CD4-positive, alpha-beta T cell treated with Interleukin-4 for 4 hours (primary cell): ENCODE measurements around the gene SYP.

Experiments
- DNase-seq: peaks from one replicate; pipeline ENCODE4 v3.0.0-alpha.2; 2020

SYP gene

DNA sequence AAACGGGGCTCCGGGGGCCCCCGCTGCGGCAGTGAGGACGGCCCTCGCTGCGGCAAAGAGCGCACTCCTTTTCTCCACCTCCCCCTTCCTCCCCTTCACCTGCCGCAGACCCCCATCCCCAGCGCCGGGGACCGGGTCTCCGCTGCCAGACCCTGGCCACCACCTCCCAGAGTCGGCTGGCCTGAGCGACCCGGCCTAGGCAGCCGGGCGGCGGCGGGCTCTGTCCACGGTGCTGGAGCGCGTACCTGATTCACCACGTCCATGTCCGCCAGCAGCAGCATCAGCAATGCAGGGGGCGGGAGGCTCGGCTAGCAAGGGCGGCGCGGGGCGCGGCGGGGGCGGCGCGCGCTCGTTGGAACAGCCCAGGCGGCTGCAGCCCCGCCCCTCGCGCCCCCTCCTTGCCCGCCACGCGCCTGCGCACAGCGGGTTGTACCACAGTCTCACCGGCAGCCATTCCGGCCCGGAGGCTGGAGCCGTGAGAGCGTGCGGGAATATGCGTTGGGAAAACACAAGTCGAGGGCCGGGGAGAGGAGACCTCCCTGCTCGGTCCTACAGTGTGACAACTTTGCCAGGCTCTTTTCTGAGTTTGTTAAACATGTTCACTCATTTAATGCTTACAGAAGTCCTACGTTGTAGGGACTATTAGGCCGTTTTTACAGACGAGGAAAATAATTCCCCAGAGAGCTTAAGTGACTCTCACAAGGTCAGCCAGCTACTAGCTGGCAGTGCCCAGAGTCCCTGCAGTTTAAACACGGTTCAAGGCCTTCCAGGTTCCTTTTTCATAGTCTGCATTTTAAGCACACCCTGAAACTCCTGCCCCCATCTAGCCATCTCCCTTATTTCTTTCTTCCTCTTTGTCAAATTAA, at the start of gene SYP:
SYP (minus strand) TSS at position 288 of the 866 bp plus-strand sequence; CDS start at position 281, 7 bp downstream.
- peak; percentile 88 for DNase-seq

- no peak for DNase-seq
Measured at GRCh38 chrX:49249616-49250015, 49.6 kb upstream of the SYP start.

DNA sequence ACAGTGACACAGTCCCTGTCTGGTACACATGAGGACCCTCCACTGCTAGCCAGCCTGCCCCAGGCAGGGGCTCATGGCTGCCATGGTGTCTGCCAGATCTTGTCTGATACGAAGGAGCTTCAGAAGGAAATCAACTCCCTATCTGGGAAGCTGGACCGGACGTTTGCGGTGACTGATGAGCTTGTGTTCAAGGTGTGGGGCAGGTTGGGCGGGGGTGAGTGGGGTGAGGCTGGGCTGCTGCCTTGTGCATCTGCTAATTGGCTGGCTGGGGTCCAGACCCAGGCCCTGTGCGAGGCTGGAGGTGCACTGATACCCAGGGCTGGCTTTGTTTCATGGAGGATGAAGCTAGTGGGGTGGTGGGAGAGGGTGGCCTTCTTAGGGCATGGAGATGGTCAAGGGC, 49.1 kb upstream of the SYP start:
- DNase-seq = no peak

- no peak for DNase-seq
Measured at GRCh38 chrX:49247916-49248811, 48.2 kb upstream of the SYP start.

DNA sequence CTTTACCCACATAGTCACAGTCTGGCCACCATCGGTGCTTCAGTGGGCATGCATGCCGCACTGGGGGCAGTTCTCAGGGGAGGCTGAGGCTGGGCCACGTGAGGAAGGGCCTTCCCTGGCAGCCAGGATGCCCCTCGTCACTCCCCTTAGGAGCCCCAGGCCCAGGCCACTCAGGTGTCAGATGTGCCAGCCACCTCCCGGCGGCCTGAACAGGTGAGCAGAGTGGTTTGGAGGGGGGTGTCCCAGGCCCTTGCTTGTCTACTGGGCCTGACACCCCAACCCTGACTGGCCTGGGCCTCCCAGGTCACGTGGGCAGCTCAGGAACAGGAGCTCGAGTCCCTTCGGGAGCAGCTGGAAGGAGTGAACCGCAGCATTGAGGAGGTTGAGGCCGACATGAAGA, 47.4 kb upstream of the SYP start:
- no peak for DNase-seq

DNA sequence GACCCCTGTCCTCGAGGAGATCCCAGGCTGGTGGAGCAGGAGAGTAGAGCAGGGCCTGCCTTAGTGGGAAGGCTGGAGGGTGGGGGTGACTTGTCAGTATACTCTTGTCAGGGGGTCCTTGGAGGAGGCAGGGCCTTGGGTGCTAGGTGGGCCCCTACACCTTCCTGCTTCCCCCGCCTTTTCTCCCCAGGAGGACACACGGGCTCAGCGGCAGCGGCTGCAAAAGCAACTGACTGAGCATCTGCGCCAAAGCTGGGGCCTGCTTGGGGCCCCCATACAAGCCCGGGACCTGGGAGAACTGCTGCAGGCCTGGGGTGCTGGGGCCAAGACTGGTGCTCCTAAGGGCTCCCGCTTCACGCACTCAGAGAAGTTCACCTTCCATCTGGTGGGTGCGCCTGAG, 46.5 kb upstream of the SYP start:
- DNase-seq = no peak

DNA sequence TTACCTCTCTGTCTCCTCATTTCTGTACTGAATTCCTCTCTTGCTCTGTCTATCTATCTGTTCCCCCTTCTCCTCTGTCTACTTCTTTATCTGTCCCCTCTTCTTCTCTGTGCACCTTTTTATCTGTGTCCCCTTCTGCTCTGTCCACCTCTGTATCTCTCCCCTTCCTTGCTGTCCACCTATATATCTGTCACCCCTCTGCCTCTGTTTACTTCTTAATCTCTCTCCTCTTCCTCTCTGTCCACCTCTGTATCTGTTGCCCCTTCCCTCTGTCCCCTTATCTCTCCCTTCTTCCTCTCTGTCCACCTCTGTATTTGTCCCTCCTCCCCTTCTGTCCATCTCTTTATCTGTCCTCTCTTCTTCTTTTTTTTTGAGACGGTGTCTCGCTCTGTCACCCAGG, 44.2 kb upstream of the SYP start:
- DNase-seq = no peak

DNA sequence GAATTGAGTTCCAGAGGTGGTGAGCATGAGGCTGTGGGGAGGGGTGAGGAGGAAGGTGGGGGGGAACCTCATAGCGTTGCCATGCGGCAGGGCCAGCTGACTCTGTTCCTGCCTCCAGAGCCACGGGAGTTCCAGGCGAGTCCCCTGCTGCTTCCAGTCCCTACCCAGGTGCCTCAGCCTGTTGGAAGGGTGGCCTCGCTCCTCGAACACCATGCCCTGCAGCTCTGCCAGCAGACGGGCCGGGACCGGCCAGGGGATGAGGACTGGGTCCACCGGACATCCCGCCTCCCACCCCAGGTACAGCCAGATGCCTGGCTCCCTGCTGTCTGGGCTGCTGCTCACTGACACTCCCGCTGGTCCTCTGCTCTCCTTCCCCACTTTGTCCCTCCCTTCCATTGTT, 43.2 kb upstream of the SYP start:
- DNase-seq = no peak

- DNase-seq = no peak
Measured at GRCh38 chrX:49242545-49243066, 42.6 kb upstream of the SYP start.

DNA sequence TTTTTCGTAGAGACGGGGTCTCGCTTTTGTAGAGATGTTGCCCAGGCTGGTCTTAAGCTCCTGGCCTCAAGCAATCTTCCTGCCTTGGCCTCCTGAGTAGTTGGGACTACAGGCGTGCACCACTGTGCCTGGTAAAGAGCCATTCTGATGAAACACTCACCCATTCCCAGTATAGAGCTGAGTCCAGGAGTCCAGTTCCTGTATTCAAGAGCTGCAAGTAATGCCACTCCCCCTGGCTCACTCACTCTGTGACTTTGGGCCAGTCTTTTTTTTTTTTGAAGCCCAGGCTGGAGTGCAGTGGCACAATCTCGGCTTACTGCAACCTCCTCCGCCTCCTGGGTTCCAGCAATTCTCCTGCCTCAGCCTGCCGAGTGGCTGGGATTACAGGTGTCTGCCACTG, 38.7 kb upstream of the SYP start:
- no peak for DNase-seq

DNA sequence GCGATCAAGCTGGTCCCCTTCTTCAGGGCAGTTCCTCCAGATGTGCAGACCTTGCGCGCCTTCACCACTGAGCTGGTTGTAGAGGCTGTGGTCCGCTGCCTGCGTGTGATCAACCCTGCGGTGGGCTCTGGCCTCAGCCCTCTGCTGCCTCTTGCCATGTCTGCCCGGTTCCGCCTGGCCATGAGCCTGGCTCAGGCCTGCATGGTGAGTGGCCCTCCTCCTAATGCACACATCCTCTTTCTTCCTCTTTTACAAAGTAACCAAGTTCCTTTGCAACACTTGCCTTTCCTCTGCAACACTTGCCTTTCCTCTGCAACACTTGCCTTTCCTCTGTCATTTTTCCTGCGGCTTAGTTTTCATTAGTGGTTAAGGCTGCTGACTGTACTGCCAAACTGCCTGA, 37.1 kb upstream of the SYP start:
- DNase-seq = no peak

GRCh38 chrX:49233887-49234555, 34.0 kb upstream of the SYP start:
- no peak for DNase-seq

DNA sequence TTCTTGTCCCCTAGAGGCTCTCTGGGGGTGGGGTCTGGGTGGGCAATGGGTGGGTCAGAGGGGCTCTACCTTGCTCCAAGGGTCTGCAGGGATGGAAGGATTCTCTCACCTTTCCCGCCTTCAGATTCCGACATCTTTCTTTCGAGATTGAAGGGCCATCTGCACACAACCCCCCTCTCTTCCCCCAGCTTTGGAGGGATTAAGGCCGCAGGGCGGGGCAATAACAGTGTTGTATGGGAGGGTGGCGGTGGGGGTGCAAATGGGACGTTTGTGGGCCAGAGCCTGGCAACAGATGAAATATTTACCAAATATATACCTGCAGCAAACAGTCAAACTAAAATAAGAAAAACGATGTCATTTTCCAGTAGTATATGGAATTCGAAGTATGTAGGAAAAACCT, 33.2 kb upstream of the SYP start, which contains the start of gene CACNA1F:
CACNA1F (minus strand) TSS at position 165 of the 400 bp plus-strand sequence; CDS start at position 134, 31 bp downstream.
- no peak for DNase-seq

DNA sequence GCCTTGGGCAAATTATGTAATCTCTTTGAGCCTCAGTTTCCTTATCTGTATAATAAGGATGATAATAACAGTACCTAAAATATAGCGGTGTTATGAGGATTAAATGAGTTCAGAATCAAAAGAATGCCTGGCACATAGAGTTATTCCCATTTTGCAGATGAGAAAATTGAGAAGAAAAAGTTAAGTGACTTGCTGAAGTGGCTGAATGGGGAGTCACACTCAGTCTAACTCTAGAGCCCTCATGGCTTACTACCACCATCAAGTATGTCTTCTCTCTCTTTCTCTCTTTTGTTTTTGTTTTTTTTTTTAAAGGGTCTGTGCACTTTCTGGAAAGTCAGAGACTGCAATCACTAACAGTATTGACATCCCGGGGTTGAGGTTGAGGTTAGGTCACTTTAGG, 32.5 kb upstream of the SYP start:
- no peak for DNase-seq

- DNase-seq = no peak
Measured at GRCh38 chrX:49231333-49232000, 31.5 kb upstream of the SYP start.

- DNase-seq = peak; percentile 56
Measured at GRCh38 chrX:49230500-49231232, 30.7 kb upstream of the SYP start.

DNA sequence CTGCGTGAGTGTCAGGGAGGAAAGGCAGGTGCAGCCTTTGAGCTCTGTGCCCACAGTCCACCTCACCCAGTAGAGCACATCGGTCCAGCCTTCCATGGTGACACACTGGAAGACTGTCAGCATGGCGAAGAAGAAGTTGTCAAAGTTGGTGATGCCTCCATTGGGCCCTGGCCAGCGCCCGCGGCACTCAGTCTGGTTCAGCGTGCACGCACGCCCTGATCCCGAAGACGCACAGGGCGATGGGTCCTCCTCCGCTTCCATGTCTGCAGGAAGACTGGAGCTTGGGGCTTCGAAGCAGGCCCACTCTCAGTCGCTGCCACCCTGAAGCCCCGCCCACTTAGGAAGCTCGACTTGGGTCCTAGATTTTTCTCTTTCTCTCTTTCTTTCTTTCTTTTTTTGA, 28.2 kb upstream of the SYP start:
- DNase-seq = no peak

GRCh38 chrX:49227726-49228125, 27.7 kb upstream of the SYP start:
- no peak for DNase-seq

GRCh38 chrX:49226946-49227345, 27.0 kb upstream of the SYP start:
- DNase-seq = no peak

GRCh38 chrX:49225858-49226257, 25.9 kb upstream of the SYP start:
- no peak for DNase-seq

GRCh38 chrX:49221868-49222267, 21.9 kb upstream of the SYP start:
- no peak for DNase-seq

DNA sequence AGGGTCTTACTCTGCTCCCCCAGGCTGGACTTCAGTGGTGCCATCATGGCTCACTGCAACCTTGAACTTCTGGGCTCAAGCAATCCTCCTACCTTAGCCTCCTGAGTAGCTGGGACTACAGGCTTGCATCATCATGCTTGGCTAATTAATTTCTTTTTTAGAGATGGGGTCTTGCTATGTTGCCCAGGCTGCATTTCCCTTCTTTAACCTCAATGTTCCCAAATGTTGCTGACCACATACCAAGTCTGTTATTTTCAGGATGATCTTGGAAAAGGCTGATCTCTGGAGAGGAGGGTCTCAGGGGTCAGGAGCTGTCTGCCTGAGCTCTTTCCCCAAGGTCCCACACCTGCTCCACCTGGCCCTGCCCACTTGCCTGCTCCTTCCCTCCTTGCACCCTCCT, 20.1 kb upstream of the SYP start:
- DNase-seq = no peak
